GM19238 (cell line): Measurements from ENCODE around the gene OR12D1.

Source experiments
- DNase-seq: peaks from one replicate; pipeline ENCODE4 v3.0.0; 2011; ENCODE audit warnings: low spot score; ENCODE audit not compliant: insufficient read length

The OR12D1 gene

DNA sequence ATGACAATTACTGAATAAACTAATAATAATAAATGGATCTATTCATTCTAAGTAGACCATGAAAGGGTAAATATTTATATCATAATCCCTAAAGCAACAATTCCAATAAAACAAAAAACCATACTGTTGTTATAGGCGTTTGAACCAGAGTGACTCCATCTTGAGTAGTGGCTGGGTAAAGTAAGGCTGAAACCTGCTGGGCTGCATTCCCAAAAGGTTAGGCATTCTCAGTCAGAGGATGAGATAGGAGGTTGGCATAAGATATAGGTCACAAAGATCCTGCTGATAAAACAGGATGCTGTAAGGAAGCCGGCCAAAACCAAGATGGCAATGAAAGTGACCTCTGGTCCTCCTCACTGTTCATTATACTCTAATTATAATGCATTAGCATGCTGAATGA, 50.6 kb downstream of the OR12D1 start:
- no peak for DNase-seq

DNA sequence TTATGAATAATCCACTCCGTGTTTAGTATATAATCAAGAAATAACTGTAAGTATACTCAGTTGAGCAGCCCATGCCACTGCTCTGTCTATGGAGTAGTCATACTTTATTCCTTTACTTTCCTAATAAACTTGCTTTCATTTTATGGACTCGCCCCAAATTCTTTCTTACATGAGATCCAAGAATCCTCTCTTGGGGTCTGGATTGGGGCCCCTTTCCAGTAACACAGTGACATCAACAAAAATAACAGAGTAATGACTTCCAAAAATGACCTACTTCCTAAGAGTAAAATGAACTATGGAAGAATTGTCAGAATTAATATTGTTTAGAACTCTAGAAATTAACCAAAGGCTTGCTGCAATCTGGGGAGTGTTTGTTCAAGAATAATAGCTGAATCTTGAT, 51.1 kb downstream of the OR12D1 start:
- no peak for DNase-seq

DNA sequence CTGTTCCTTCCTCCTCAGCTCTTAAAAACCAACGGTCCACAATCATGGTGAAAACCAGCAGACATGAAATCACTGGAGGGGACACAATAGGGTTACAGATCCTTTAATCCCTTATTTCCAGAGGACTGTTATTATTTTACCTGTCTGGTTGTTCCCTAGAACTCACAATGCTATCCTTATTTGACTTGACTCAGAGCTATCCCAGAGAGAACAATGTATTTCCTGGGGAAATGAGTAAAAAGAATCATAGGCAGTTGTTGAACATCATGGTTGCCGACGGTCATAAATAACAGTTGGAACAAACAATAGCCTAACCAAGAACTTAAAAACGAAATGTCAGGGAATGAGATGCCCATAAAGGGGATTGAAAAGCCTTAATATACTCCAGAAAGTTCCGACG, 51.5 kb downstream of the OR12D1 start:
- no peak for DNase-seq
